Measurements from ENCODE around the gene JPH4. TPM values are rescaled to one million over a fixed set of nuclear protein-coding genes. Genes with fewer than 3 reads are reported as not detected.
"Not testable (repeated sequence)": the region's sequence is repeated elsewhere in the genome, so short reads cannot be mapped to it uniquely, and the experiment has no call there.

Gene JPH4
- total RNA-seq, 1 experiment from 2014 or later, result not detected

- in situ Hi-C loops (cut with HindIII; ENCODE audit: low pct_unique_long_range_greater_than_20kb, low sequenced_read_pairs), result no loop called here
- DNase-seq (ENCODE audit: low read depth, low spot score), result no peak
These were observed 33.8 kb downstream of the JPH4 start for GRCh38 chr14:23544511-23545447.

DNA sequence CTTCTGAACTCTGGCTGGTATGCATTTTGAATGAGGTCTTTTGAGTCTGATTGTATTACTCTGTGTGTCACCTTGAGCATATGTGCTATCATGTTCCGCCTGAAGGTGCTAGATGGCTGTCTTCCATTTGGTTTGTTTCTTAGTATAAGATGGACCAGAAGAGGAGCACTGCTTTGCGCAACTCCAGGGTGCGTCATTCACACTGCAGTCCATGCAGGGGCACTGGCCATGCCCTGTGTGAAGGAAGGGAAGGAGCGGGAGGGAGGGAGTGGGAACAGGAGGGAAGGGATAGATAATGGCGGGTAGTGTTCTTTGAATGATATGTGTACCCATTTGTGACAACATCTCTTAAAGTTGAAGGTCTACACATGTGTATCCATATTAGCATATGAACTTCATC, 35.2 kb downstream of the JPH4 start:
- no peak for DNase-seq (ENCODE audit: low read depth, low spot score)
- in situ Hi-C loops (cut with HindIII; ENCODE audit: low pct_unique_long_range_greater_than_20kb, low sequenced_read_pairs), result no loop called here

GRCh38 chr14:23542261-23542660, 36.3 kb downstream of the JPH4 start:
- no peak for DNase-seq (ENCODE audit: low read depth, low spot score)
- in situ Hi-C loops (cut with HindIII; ENCODE audit: low pct_unique_long_range_greater_than_20kb, low sequenced_read_pairs), result no loop called here

DNA sequence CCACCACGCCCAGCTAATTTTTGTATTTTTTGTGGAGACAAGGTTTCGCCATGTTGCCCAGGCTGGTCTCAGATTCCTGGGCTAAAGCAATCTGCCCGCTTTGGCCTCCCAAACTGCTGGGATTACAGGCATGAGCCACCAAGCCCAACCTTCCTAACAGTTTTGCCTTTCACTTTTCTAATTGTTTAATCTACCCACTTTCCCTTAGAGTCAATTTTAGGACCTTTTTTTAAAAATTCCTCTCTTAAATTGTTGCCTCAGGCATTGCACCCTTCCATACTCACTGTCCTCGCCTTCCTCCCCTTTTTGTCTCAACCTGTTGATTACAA, 38.5 kb downstream of the JPH4 start:
- in situ Hi-C loops (cut with HindIII; ENCODE audit: low pct_unique_long_range_greater_than_20kb, low sequenced_read_pairs), result no loop called here
- no peak for DNase-seq (ENCODE audit: low read depth, low spot score)

DNA sequence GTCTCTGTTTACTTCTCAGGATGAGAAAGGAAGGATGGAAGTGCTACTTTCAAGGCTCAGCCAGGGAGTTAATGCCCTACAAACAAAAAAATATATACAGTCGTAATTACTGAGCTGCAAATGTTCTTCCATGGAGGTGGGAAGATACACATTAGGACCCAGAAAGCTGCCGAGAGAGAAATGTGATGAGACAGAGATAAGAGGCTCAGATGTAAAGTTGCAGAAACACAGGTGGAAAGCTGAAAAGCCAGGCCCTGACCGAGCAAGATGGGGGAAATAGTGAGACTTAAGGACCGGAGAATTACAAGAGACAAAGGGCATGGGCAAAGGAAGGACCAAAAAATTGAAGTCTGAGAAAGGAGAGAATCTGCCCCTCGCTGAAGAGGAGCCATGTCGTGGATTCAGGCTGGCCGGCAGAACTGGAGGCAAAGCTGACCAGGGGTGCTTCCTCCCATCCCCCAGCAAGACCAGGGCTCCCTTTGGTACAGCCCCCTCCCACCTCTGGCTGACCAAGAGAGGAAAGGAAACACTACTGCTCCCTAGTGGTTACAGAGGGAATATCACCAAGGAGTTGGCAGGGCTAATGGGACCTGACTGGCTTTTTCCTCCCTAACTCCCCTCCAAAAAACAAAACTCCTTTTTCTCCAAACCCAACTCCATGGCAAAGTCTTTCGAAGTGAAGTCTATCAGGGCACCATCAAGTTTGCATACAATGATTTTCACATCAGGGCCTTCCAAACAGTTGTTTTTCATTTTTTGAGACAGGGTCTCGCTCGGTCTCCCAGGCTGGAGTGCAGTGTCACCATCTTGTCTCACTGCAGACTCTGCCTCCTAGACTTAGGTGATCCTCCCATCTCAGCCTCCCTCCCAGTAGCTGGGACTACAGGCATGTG, 39.1 kb downstream of the JPH4 start:
- in situ Hi-C loops (cut with HindIII; ENCODE audit: low pct_unique_long_range_greater_than_20kb, low sequenced_read_pairs), result no loop called here
- DNase-seq (ENCODE audit: low read depth, low spot score), result peak; percentile 78

DNA sequence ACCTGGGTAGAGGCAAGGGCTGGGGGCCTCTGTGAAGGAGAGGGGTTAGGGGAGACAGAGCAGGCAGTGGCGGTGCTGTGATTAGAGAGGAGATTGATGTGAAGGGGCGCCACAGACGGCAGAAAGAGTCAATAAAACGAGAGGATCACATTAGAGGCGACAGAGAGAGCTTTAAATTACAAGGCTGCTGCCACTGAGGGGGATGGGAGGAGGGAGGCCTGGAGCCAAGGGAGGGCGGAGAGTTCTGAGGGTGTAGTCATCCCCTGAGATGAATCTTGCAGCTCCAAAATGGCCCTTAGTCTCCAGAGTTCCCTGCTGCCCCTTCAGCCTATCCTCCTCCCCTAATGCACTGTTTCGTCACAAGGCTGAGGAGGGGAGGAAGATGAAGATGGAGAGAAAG, 39.8 kb downstream of the JPH4 start:
- in situ Hi-C loops (cut with HindIII; ENCODE audit: low pct_unique_long_range_greater_than_20kb, low sequenced_read_pairs), result no loop called here
- DNase-seq (ENCODE audit: low read depth, low spot score), result no peak

DNA sequence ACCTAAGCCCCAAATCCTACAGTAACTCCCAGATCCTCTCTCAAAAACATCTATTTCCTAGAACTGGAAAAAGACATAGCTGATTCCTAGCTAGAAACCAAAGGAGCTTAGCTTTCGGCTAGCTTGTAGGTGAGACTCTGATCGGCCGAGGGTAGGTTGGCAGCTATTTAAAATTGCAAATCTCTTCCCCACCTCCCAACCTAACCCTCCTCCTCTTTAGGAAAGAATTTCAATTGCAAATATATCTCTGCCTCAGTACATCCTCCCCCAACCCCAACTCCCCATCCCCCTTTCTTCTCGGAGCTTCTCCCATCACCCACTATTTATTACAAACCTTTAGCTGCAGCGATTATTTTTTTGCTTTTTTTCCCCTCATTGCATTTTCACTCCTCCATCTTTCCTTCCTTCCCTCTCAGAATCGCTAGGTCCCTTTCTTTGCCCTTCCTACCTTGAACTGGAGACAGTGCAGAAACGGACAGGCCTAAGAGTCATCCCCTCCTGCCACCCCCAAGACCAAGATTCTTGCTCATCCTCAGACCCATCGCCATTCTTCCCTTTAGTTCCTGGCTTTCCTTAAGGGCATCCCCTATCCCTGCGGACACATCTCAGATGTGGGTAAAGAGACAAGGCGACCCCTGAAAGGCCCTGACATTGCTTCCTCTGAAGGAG, 40.4 kb downstream of the JPH4 start:
- DNase-seq (ENCODE audit: low read depth, low spot score), result no peak
- in situ Hi-C loops (cut with HindIII; ENCODE audit: low pct_unique_long_range_greater_than_20kb, low sequenced_read_pairs), result no loop called here

GRCh38 chr14:23537351-23538049, 41.1 kb downstream of the JPH4 start:
- DNase-seq (ENCODE audit: low read depth, low spot score), result no peak
- in situ Hi-C loops (cut with HindIII; ENCODE audit: low pct_unique_long_range_greater_than_20kb, low sequenced_read_pairs), result no loop called here

DNA sequence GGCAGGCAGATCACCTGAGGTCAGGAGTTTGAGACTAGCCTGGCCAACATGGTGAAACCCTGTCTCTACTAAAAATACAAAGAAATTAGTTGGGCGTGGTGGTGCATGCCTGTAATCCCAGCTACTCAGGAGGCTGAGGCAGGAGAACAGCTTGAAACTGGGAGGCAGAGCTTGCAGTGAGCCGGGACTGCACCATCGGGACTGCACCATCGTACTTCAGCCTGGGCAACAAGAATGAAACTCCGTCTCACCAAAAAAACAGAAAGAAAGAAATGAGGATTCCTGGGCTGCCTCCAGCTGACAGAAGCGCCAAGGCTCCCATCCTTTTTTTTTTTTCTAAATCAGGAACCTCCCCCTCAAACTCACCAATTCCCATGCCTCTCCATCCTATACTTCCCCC, 41.7 kb downstream of the JPH4 start:
- DNase-seq (ENCODE audit: low read depth, low spot score); in situ Hi-C loops (cut with HindIII; ENCODE audit: low pct_unique_long_range_greater_than_20kb, low sequenced_read_pairs): not testable (repeated sequence)

GRCh38 chr14:23536494-23536893, 42.1 kb downstream of the JPH4 start:
- no peak for DNase-seq (ENCODE audit: low read depth, low spot score)
- in situ Hi-C loops (cut with HindIII; ENCODE audit: low pct_unique_long_range_greater_than_20kb, low sequenced_read_pairs), result no loop called here

DNA sequence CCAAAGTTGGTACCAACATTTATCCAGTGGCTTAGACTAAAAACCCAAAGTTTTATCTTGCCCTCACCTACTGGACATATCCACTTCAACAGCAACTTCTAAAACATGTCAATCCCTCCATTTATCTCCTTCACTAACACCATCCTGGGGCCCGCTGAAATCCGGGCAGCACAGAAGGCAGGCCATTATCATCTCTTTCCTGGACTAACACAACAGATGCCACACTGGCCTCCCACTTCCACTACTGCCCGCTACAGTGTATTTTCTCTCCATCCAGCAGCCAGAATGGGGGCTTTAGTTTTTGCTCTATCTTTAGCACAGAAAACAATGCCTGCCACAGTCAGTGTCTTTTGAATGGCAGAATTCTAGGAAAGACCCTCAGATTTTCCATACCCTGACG, 42.6 kb downstream of the JPH4 start:
- in situ Hi-C loops (cut with HindIII; ENCODE audit: low pct_unique_long_range_greater_than_20kb, low sequenced_read_pairs), result no loop called here
- DNase-seq (ENCODE audit: low read depth, low spot score), result no peak

DNA sequence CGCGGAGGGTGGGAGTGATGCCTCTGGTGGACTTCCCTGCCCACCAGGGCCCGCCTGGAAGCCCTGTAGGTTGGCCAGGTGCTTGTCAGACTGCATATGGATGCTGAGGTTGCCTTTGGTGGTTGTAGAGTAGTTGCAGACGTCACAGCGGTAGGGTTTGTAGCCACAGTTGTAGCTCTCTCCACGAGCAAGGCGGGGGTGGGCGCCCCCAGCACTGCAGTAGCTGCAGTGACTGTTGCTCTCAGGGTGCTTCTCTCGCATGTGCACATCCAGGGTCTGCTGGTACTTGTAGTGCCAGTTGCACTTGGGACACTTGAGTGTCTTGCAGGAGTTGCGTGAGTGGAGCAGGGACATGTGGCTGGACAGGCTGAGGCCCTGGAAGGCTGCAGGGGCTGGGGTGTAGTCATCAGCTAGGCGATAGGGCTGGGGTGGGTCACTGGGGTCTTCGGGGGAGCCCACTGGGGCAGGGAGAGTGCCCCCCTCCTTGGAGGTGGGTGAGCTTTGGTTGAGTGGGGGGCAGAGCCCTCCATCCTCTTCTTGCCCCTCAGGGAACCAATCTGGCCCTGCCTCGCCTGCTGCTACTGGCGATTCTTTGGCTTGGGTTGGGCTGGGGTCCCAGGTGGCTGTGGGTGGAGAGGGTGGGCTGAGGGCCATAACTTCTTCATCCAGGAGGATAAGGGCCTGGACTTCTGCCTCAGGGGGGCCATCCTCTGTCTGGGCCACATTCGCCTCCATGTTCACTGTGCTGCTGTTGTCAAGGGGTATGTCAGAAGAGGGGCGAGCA, 44.7 kb downstream of the JPH4 start:
- DNase-seq (ENCODE audit: low read depth, low spot score), result no peak
- in situ Hi-C loops (cut with HindIII; ENCODE audit: low pct_unique_long_range_greater_than_20kb, low sequenced_read_pairs), result no loop called here

DNA sequence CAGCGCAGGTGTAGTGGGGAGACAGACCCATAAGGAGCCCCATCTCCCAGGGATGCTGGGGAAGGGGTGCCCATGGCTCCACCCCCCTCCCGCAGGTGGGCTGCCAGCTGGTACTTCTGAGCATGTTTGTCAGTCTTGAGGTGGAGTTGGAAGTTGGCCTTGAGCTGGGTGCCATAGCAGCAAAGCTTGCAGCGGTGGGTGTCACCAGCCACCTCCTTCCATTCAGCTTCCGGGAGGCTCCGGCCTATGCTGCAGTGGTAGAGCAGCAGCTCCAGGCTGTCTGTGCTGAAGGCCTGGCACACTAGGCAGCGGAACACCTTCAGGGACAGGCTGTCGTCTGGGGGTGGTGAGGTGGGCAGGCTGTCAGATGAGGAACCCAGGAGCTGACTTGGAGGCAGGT, 45.9 kb downstream of the JPH4 start:
- in situ Hi-C loops (cut with HindIII; ENCODE audit: low pct_unique_long_range_greater_than_20kb, low sequenced_read_pairs), result no loop called here
- no peak for DNase-seq (ENCODE audit: low read depth, low spot score)

GRCh38 chr14:23531391-23531790, 47.2 kb downstream of the JPH4 start:
- no peak for DNase-seq (ENCODE audit: low read depth, low spot score)
- in situ Hi-C loops (cut with HindIII; ENCODE audit: low pct_unique_long_range_greater_than_20kb, low sequenced_read_pairs), result no loop called here

DNA sequence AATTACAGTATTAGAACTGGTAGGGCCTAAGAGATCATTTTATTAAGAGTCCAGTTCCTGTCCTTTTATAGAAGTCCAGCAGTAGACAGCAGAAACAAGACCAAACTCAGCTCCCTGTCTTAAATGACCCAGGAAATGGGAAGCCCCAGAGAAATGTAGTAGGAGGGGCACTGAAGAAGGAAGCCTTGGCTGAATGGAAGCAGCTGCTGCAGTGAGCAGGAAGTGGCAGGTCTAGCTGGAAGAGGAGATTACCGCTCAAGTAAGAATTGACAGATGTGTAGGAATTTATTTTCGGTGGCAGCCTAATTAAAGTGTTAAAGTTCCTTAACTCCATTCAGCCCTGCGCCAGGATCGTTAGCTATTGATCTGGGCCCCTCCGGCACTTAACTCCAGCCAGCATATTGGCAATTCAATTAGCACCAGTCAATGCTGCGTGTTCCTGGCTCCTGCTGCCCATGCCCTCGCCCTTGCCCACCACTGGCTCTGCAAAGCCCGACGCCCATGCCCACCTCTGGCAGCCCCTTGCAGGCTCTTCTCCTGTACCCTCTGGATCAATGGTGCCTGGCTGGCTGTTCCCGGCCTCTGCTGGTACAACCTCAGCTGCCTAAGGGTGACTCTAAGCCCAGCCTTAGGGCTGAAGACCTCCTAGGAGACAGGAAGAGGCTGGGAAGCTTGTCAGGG, 48.1 kb downstream of the JPH4 start:
- in situ Hi-C loops (cut with HindIII; ENCODE audit: low pct_unique_long_range_greater_than_20kb, low sequenced_read_pairs), result no loop called here
- DNase-seq (ENCODE audit: low read depth, low spot score), result no peak

GRCh38 chr14:23529016-23529415, 49.6 kb downstream of the JPH4 start:
- in situ Hi-C loops (cut with HindIII; ENCODE audit: low pct_unique_long_range_greater_than_20kb, low sequenced_read_pairs), result no loop called here
- DNase-seq (ENCODE audit: low read depth, low spot score), result no peak
